ENCODE measurements around the gene RPTN. TPM values are rescaled to one million over a fixed set of nuclear protein-coding genes. Genes with fewer than 3 reads are reported as not detected.

RPTN gene
- total RNA-seq: not detected
- long read RNA-seq: 0 reads

- TF ChIP-seq CTCF (IDR thresholded peaks at IDR 0.05): no peak
- H3K27ac ChIP-seq: no peak within 1 kb of the TSS
- no peak within 1 kb of the TSS for H3K4me3 ChIP-seq
- intact Hi-C loops (cut with DNase I): no loop called here
- H3K9me3 ChIP-seq: no peaks in the 10 kb centered on the region
- DNase-seq: no peak
- no peaks in the 10 kb centered on the region for H3K36me3 ChIP-seq
- H3K4me1 ChIP-seq: no peaks in the 10 kb centered on the region
- no peaks in the 10 kb centered on the region for H3K27me3 ChIP-seq (ENCODE audit: low read depth)
- ATAC-seq: no peak
Measured at GRCh38 chr1:152159144-152159543, at the start of gene RPTN. TSS of gene RPTN (minus strand) at chr1:152159228. CDS start at chr1:152157889, 1,339 bp downstream.

- intact Hi-C loops (cut with DNase I): no loop called here
- H3K36me3 ChIP-seq: no peaks in the 10 kb centered on the region
- DNase-seq (no peak), ATAC-seq (no peak)
- no peak overlapping the region for H3K4me3 ChIP-seq
- no peaks in the 10 kb centered on the region for H3K27me3 ChIP-seq (ENCODE audit: low read depth)
- TF ChIP-seq CTCF (IDR thresholded peaks at IDR 0.05): no peak
- H3K27ac ChIP-seq: no peak overlapping the region
- no peaks in the 10 kb centered on the region for H3K9me3 ChIP-seq
- no peaks in the 10 kb centered on the region for H3K4me1 ChIP-seq
Measured at GRCh38 chr1:152198982-152199381, 40.0 kb upstream of the RPTN start.

GRCh38 chr1:152197361-152197941 lies 38.4 kb upstream of the RPTN start:
- intact Hi-C loops (cut with DNase I): no loop called here
- H3K27me3 ChIP-seq (ENCODE audit: low read depth): no peaks in the 10 kb centered on the region
- ATAC-seq: no peak
- H3K4me3 ChIP-seq: no peak overlapping the region
- no peaks in the 10 kb centered on the region for H3K36me3 ChIP-seq
- H3K27ac ChIP-seq: no peak overlapping the region
- no peaks in the 10 kb centered on the region for H3K9me3 ChIP-seq
- no peaks in the 10 kb centered on the region for H3K4me1 ChIP-seq
- no peak for DNase-seq
- no peak for TF ChIP-seq CTCF (IDR thresholded peaks at IDR 0.05)

- Histone ChIP-seq H3K4me1 (peaks cover 17% of the 10 kb centered on the region), H3K27ac (no peak overlapping the region), H3K4me3 (no peak overlapping the region), H3K27me3 (ENCODE audit: low read depth) (no peaks in the 10 kb centered on the region), H3K9me3 (no peaks in the 10 kb centered on the region), H3K36me3 (no peaks in the 10 kb centered on the region)
- intact Hi-C loops (cut with DNase I): no loop called here
- TF ChIP-seq CTCF (IDR thresholded peaks at IDR 0.05): no peak
- ATAC-seq (no peak), DNase-seq (no peak)
Measured at GRCh38 chr1:152191711-152192110, 32.7 kb upstream of the RPTN start.

- Histone ChIP-seq H3K27me3 (ENCODE audit: low read depth) (no peaks in the 10 kb centered on the region), H3K4me1 (peaks cover 17% of the 10 kb centered on the region), H3K9me3 (no peaks in the 10 kb centered on the region), H3K27ac (no peak overlapping the region), H3K4me3 (no peak overlapping the region), H3K36me3 (no peaks in the 10 kb centered on the region)
- DNase-seq: no peak
- intact Hi-C loops (cut with DNase I): no loop called here
- ATAC-seq: no peak
- no peak for TF ChIP-seq CTCF (IDR thresholded peaks at IDR 0.05)
Measured at GRCh38 chr1:152191260-152191659, 32.2 kb upstream of the RPTN start.
